H9 (cell line): ENCODE results near the gene IRF7. TPM values are rescaled to one million over a fixed set of nuclear protein-coding genes. Genes with fewer than 3 reads are reported as not detected.
A peak's percentile ranks its signal among the peaks of the same experiment; 100 is the strongest.

Source experiments
- DNase-seq: peaks from one replicate; pipeline ENCODE4 v3.0.0-alpha.2; 2017
- H2AFZ ChIP-seq: one replicate; pipeline ENCODE4 v1.6.1; 2013; ENCODE audit warnings: mild to moderate bottlenecking, low read length, control low read depth, moderate library complexity
- H2AK5ac ChIP-seq: 2 replicates; pipeline ENCODE4 v1.6.1; 2013; ENCODE audit warnings: low read length, control low read depth, mixed read lengths; ENCODE audit not compliant: insufficient read length
- H2BK120ac ChIP-seq: one replicate; pipeline ENCODE4 v1.6.1; 2013; ENCODE audit warnings: low read depth, mild to moderate bottlenecking, low read length, control low read depth, inconsistent platforms; ENCODE audit not compliant: poor library complexity, severe bottlenecking
- H2BK12ac ChIP-seq: 2 replicates; pipeline ENCODE4 v1.6.1; 2013; ENCODE audit warnings: low read length, control low read depth, mixed read lengths, low read depth; ENCODE audit not compliant: insufficient read length
- H2BK15ac ChIP-seq: 2 replicates; pipeline ENCODE4 v1.6.1; 2013; ENCODE audit warnings: low read depth, low read length, control low read depth
- H2BK20ac ChIP-seq: one replicate; pipeline ENCODE4 v1.6.1; 2013; ENCODE audit warnings: low read depth, mild to moderate bottlenecking, low read length, control low read depth, inconsistent platforms; ENCODE audit not compliant: poor library complexity, severe bottlenecking
- H2BK5ac ChIP-seq: 2 replicates; pipeline ENCODE4 v1.6.1; 2013; ENCODE audit warnings: low read length, control low read depth, mixed read lengths; ENCODE audit not compliant: insufficient read length
- H3K14ac ChIP-seq: 2 replicates; pipeline ENCODE4 v1.6.1; 2013; ENCODE audit warnings: low read length, control low read depth; ENCODE audit not compliant: insufficient read depth
- H3K18ac ChIP-seq: 2 replicates; pipeline ENCODE4 v1.6.1; 2013; ENCODE audit warnings: low read depth, mild to moderate bottlenecking, mixed read lengths, low read length, control low read depth; ENCODE audit not compliant: insufficient read length
- H3K23ac ChIP-seq: 2 replicates; pipeline ENCODE4 v1.6.1; 2013; ENCODE audit warnings: low read length, control low read depth, mixed read lengths, low read depth; ENCODE audit not compliant: insufficient read length
- H3K23me2 ChIP-seq: 2 replicates; pipeline ENCODE4 v1.6.1; 2013; ENCODE audit warnings: low read depth, mild to moderate bottlenecking, mixed read lengths, low read length, control low read depth; ENCODE audit not compliant: insufficient read length, poor library complexity, severe bottlenecking
- H3K27ac ChIP-seq: 2 replicates; pipeline ENCODE4 v1.5.1; 2013; ENCODE audit warnings: low read length, control low read depth, mixed read lengths, low read depth; ENCODE audit not compliant: insufficient read length
- H3K27me3 ChIP-seq: 2 replicates; pipeline ENCODE4 v1.6.1; 2013; ENCODE audit warnings: low read length, control low read depth, inconsistent platforms; ENCODE audit not compliant: insufficient read depth
- H3K4ac ChIP-seq: 2 replicates; pipeline ENCODE4 v1.6.1; 2013; ENCODE audit warnings: low read depth, mild to moderate bottlenecking, control low read depth, inconsistent platforms, low read length, moderate library complexity
- H3K4me1 ChIP-seq: 2 replicates; pipeline ENCODE4 v1.6.1; 2013; ENCODE audit warnings: low read length, control low read depth, inconsistent platforms; ENCODE audit not compliant: insufficient read depth
- H3K4me2 ChIP-seq: 2 replicates; pipeline ENCODE4 v1.6.1; 2013; ENCODE audit warnings: low read length, control low read depth, mixed read lengths; ENCODE audit not compliant: insufficient read length, insufficient read depth
- H3K56ac ChIP-seq: 2 replicates; pipeline ENCODE4 v1.6.1; 2013; ENCODE audit warnings: low read depth, mild to moderate bottlenecking, mixed read lengths, low read length, control low read depth; ENCODE audit not compliant: insufficient read length
- H3K79me1 ChIP-seq: 2 replicates; pipeline ENCODE4 v1.6.1; 2013; ENCODE audit warnings: low read depth, mild to moderate bottlenecking, moderate library complexity, low read length, control low read depth, inconsistent platforms; ENCODE audit not compliant: insufficient read depth, poor library complexity, severe bottlenecking
- H3K79me2 ChIP-seq: 2 replicates; pipeline ENCODE4 v1.6.1; 2013; ENCODE audit warnings: low read length, control low read depth, inconsistent platforms; ENCODE audit not compliant: insufficient read depth
- H3K9ac ChIP-seq: 2 replicates; pipeline ENCODE4 v1.6.1; 2013; ENCODE audit warnings: low read length, control low read depth, mixed read lengths; ENCODE audit not compliant: insufficient read length; ENCODE audit errors: extremely low read depth
- H3K9me3 ChIP-seq: one replicate; pipeline ENCODE4 v1.6.1; 2013; ENCODE audit warnings: low read depth, low read length, inconsistent platforms; ENCODE audit not compliant: control insufficient read depth
- H3T11ph ChIP-seq: one replicate; pipeline ENCODE4 v1.6.1; 2013; ENCODE audit warnings: mild to moderate bottlenecking, low read length, control low read depth, inconsistent platforms
- H4K20me1 ChIP-seq: one replicate; pipeline ENCODE4 v1.6.1; 2013; ENCODE audit not compliant: control insufficient read depth, insufficient read length, insufficient read depth
- H4K5ac ChIP-seq: 2 replicates; pipeline ENCODE4 v1.6.1; 2013; ENCODE audit warnings: low read depth, mild to moderate bottlenecking, mixed read lengths, low read length, control low read depth; ENCODE audit not compliant: insufficient read length
- H4K8ac ChIP-seq: replicated peaks from 2 replicates; pipeline ENCODE4 v1.6.1; 2013; ENCODE audit warnings: low read length, control low read depth, mixed read lengths, low read depth; ENCODE audit not compliant: insufficient read length
- H4K91ac ChIP-seq: 2 replicates; pipeline ENCODE4 v1.6.1; 2013; ENCODE audit warnings: low read depth, mild to moderate bottlenecking, moderate library complexity, mixed read lengths, low read length, control low read depth; ENCODE audit not compliant: insufficient read length
- H3K27ac Mint-ChIP-seq, 3 experiments: 2 replicates in 2 of 3; 3 replicates in 1 of 3; pipeline ENCODE4 v1.8.0; 2020 to 2021; ENCODE audit warnings: mixed read lengths in 3 of 3, mild to moderate bottlenecking in 1 of 3, moderate library complexity in 1 of 3
- H3K27me3 Mint-ChIP-seq: 2 replicates; pipeline ENCODE4 v1.8.0; 2021; ENCODE audit warnings: low read depth, mild to moderate bottlenecking, moderate library complexity, mixed read lengths
- H3K36me3 Mint-ChIP-seq, 3 experiments: 2 replicates in 2 of 3; 3 replicates in 1 of 3; pipeline ENCODE4 v1.8.0; 2020 to 2021; ENCODE audit warnings: low read depth in 3 of 3, mixed read lengths in 3 of 3; ENCODE audit not compliant: insufficient read depth in 1 of 3
- H3K4me1 Mint-ChIP-seq, 2 experiments: 2 replicates each; pipeline ENCODE4 v1.8.0; 2020; ENCODE audit warnings: mixed read lengths in 2 of 2
- H3K4me3 Mint-ChIP-seq, 2 experiments: 2 replicates in 1 of 2; 3 replicates in 1 of 2; pipeline ENCODE4 v1.8.0; 2020 to 2021; ENCODE audit warnings: mild to moderate bottlenecking in 2 of 2, mixed read lengths in 2 of 2, moderate library complexity in 1 of 2
- H3K9me3 Mint-ChIP-seq, 2 experiments: 2 replicates in 1 of 2; 3 replicates in 1 of 2; pipeline ENCODE4 v1.8.0; 2020; ENCODE audit warnings: mild to moderate bottlenecking in 2 of 2, mixed read lengths in 2 of 2, moderate library complexity in 1 of 2
- CTCF ChIP-seq: fragments of 200-600 bp; sonication (generic); conservative IDR thresholded peaks from 3 replicates; pipeline ENCODE4 v1.8.0; 2021; ENCODE audit warnings: antibody characterized with exemption, mild to moderate bottlenecking
- WGBS: extraction: QIAGEN DNeasy Blood & Tissue Kit; methylation state at CpG from one replicate; pipeline ENCODE4 v1.1.7; 2013; ENCODE audit warnings: missing lambda C conversion rate, low lambda C conversion rate, mixed read lengths; ENCODE audit not compliant: insufficient read length; ENCODE audit errors: extremely low coverage; 5-methylcytosine and 5-hydroxymethylcytosine counted together
- total RNA-seq: library from RNA; stranded (reverse); gene quantifications from 2 replicates; pipeline ENCODE4 v1.2.1, GENCODE V29; 2021

IRF7 gene
- total RNA-seq, 1 experiment from 2014 or later: 9.8 TPM

- H2BK5ac ChIP-seq: no peak overlapping the region
- no peak overlapping the region for H3T11ph ChIP-seq
- H3K4me3 Mint-ChIP-seq: no peak overlapping the region
- H3K27me3 Mint-ChIP-seq: no peaks in the 10 kb centered on the region
- H3K14ac ChIP-seq: no peak overlapping the region
- H3K18ac ChIP-seq: no peak overlapping the region
- no peak overlapping the region for H3K23ac ChIP-seq
- no peaks in the 10 kb centered on the region for H3K4me1 ChIP-seq
- no peak overlapping the region for H3K27ac ChIP-seq
- H3K23me2 ChIP-seq: no peaks in the 10 kb centered on the region
- H3K79me2 ChIP-seq: no peaks in the 10 kb centered on the region; the same call in 1 of the 2 replicates
- no CpG with 5 or more reads among the region's 6 CpGs for WGBS
- H3K9ac ChIP-seq: no peak overlapping the region
- H2BK15ac ChIP-seq: no peak overlapping the region
- H3K79me1 ChIP-seq: peaks cover 7% of the 10 kb centered on the region
- H3K9me3 ChIP-seq: no peaks in the 10 kb centered on the region
- H3K27me3 ChIP-seq: no peaks in the 10 kb centered on the region
- peaks cover 45 to 82% (median 77%) of the 10 kb centered on the region in 3 experiments for H3K36me3 Mint-ChIP-seq
- no peak overlapping the region for H4K5ac ChIP-seq
- no peak overlapping the region for H2BK120ac ChIP-seq
- peak overlapping the region in 1 of 3 experiments; percentile 55; a peak in 2 of 7 replicates for H3K27ac Mint-ChIP-seq
- no peak overlapping the region for H3K56ac ChIP-seq
- H3K4ac ChIP-seq: no peak overlapping the region
- H2AFZ ChIP-seq: no peak overlapping the region
- H3K4me1 Mint-ChIP-seq: no peaks in the 10 kb centered on the region
- no peak for TF ChIP-seq CTCF
- no peak overlapping the region for H4K91ac ChIP-seq
- H3K9me3 Mint-ChIP-seq: no peaks in the 10 kb centered on the region
- DNase-seq: no peak
- H2BK20ac ChIP-seq: no peak overlapping the region
- H2BK12ac ChIP-seq: no peak overlapping the region
- H4K20me1 ChIP-seq: peaks cover 3% of the 10 kb centered on the region
- H4K8ac ChIP-seq: no peak overlapping the region
- no peak overlapping the region for H2AK5ac ChIP-seq
- H3K4me2 ChIP-seq: no peak overlapping the region
These were observed 27.8 kb downstream of the IRF7 start for GRCh38 chr11:587978-588380.
